ENCODE results near the gene RASGRF2. TPM values are rescaled to one million over a fixed set of nuclear protein-coding genes. Genes with fewer than 3 reads are reported as not detected.

Gene RASGRF2
- total RNA-seq, 1 experiment from 2014 or later = 2.7 TPM

DNA sequence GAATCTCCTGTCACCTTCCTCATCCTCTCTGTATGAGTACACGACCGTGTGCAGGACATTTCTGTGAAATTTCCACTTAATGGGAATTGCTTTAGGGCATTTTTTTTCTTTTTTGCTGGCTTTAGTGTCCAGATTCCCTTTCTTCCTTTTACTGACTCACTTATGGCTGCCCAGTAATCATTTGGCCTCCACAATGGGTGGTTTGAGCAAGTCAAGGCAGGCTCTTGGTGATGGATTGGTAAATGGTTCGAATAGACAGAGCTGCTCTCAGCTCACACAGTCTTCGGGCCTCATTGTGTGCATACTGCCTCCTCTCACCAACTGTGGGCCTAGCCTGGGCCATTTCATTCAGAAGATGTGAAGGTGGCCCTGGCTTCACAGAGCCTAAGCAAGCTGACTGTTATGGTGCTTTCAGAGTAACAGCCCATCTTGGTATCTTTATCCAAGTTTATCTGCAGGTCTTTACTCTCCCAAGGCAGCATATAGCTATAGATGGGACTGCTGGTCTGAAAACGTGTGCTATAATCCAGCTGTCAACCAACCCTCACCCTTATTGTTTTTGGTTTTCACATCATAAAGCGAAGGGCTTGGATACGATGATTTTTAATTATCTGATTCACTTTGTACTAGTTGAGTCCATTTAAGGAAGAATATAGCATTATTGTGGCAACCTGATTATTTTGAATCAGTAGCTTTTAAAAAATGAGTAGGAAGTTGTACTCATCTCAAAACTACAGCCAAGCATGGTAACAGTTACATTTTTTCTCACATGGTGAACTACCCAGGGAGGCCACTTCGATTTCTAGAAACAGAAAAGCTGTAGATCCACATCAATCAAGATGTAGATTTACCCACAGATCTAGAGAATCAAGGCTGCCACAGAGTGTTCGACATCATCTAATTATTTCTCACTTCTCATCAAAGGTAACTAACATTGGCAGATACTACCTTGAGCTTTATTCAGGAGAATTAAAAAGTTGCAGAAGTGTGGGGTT lies 222.5 kb downstream of the RASGRF2 start:
- no peaks in the 10 kb centered on the region for H3K9me3 ChIP-seq
- H3K4me3 ChIP-seq = no peak overlapping the region
- no peaks in the 10 kb centered on the region for H3K27me3 ChIP-seq
- H3K36me3 ChIP-seq = no peaks in the 10 kb centered on the region
- DNase-seq = no peak

GRCh38 chr5:81183811-81184748 lies 223.9 kb downstream of the RASGRF2 start:
- no peaks in the 10 kb centered on the region for H3K27me3 ChIP-seq
- no peak overlapping the region for H3K4me3 ChIP-seq
- DNase-seq = no peak
- H3K9me3 ChIP-seq = no peaks in the 10 kb centered on the region
- H3K36me3 ChIP-seq = no peaks in the 10 kb centered on the region

DNA sequence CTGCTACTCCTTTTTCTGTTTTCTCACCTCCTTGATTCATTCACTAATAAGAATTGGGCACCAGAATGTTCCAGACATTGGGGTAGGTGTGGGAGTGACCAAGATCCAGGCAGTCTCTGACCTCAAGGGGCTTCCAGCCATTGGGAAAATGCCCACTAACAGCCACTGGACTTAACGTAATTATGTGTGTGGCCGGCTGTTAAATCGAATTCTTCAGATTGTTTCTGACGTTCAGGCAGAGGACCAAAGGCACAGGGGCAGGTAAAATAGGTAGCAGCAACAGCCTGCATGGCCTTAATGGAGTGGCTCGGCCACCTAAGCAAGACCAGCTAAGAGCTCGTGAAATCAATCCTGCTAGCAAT lies 224.6 kb downstream of the RASGRF2 start:
- no peak overlapping the region for H3K4me3 ChIP-seq

GRCh38 chr5:81187885-81188284 lies 227.7 kb downstream of the RASGRF2 start:
- Histone ChIP-seq H3K27me3 (no peaks in the 10 kb centered on the region), H3K9me3 (no peaks in the 10 kb centered on the region), H3K4me3 (no peak overlapping the region), H3K36me3 (no peaks in the 10 kb centered on the region)
- DNase-seq = no peak

More for the DNA sequence above, 224.6 kb downstream of the RASGRF2 start:
- Histone ChIP-seq H3K36me3 (no peaks in the 10 kb centered on the region), H3K27me3 (no peaks in the 10 kb centered on the region), H3K9me3 (no peaks in the 10 kb centered on the region)
- DNase-seq = no peak

DNA sequence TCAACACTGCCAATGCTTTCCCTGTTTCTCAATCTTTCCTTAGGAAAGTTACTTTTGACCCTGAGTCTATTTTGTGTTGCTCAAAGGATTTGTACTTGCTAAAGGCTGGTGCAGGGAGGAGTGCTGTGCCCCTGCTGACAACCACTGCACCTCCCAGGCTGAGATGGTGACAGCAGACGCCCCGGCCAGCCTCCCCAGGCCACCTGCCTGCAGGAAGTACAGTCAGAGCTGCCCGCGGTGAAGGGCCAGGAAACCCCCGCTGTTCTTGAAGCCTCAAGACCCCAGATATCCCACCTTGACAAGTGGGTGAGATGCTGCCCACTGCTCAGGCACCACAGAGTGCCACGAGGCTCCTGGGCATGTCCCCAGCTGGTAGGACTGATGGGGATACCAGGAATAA lies 228.8 kb downstream of the RASGRF2 start:
- H3K9me3 ChIP-seq = no peaks in the 10 kb centered on the region

GRCh38 chr5:81189875-81190498 lies 229.8 kb downstream of the RASGRF2 start:
- Histone ChIP-seq H3K9me3 (no peaks in the 10 kb centered on the region), H3K4me3 (no peak overlapping the region), H3K27me3 (no peaks in the 10 kb centered on the region), H3K36me3 (no peaks in the 10 kb centered on the region)
- no peak for DNase-seq

More for the DNA sequence above, 228.8 kb downstream of the RASGRF2 start:
- H3K27me3 ChIP-seq = no peaks in the 10 kb centered on the region
- no peaks in the 10 kb centered on the region for H3K36me3 ChIP-seq
- no peak for DNase-seq
- H3K4me3 ChIP-seq = no peak overlapping the region

DNA sequence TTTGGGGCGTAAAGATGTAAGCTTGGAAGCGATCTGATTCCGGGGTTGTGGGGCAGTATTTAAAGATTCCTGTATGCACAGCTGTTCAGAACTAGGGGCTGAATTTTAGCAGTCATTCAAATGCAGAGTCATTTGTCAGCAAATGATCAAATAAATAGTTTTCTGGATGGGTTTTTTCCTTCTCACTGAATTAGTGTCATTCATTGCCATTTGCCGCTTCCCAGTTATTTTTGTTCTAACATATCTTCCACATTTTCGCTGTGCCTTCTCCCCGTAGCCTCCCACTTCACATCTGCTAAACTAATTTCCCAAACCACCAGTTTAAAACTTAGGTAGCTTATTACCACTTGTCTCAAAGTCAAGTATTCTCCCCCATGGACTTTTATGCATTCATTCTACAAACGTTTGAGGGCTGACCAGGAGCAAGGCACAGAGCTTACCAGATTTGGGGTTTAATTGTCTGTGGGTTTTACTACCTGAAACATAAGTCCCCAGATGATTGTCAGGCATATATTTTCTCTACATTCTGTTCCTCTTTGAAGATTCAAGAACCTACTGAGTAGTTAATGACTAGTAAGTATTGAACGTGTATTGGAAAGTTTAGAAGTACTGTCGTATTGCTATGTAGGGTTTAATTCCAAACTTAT lies 231.7 kb downstream of the RASGRF2 start:
- DNase-seq = no peak
- Histone ChIP-seq H3K36me3 (no peaks in the 10 kb centered on the region), H3K9me3 (no peaks in the 10 kb centered on the region), H3K4me3 (no peak overlapping the region), H3K27me3 (no peaks in the 10 kb centered on the region)

DNA sequence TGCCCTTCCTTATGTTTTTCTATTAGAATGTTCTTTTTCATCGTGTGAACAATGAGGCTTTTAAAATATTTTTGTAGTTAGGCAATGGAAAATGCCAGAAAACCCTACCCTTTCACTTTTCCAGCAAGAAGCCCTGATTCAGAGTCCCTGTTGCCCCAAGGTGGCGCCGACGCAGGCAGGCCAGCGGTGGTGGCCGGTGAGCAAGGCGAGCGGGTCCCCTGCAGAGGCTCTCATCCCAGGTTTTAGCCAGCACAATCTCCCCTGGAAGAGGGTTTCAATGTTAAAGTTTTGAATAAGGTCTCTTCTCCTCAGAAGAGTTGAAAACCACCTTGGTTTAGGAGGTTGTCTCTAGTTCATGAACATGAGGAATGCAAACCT lies 232.2 kb downstream of the RASGRF2 start:
- no peak for DNase-seq
- Histone ChIP-seq H3K36me3 (no peaks in the 10 kb centered on the region), H3K4me3 (no peak overlapping the region), H3K9me3 (no peaks in the 10 kb centered on the region), H3K27me3 (no peaks in the 10 kb centered on the region)

DNA sequence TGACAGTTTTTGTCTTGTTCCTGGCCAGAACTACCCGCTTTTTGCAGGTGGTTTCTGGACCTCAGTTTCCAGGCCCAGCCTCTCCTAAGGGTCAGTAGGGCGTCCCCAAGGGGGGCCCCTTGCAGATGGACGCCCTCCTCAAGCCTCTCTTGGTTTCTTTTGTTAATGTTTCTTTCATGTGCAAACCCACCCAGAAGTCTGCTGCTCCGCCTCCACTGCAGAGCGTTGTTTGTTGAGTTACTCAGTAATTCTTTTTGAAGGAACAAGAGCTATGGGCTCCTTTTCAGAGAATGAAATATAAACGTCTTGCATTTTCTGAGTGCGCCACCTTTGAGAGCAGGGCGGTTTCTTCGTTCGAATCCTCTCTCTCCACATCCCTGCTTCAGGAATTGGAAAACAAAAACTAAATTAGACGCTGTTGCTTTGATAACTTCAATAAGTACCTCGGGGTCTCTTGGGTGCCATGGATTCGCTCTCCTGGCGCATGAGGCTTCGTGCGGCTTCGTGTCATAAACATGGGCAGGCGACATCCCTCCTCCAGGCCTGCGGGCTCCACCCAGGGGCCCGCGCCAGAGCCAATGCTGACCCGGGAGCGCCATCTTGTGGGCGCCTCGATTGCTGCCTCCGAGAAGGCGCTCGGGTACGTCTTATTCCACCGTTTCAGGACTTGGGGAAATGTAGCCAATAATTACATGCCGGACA lies 234.6 kb downstream of the RASGRF2 start:
- H3K36me3 ChIP-seq = no peaks in the 10 kb centered on the region
- DNase-seq = peak; percentile 72
- no peaks in the 10 kb centered on the region for H3K27me3 ChIP-seq
- H3K4me3 ChIP-seq = no peak overlapping the region
- H3K9me3 ChIP-seq = no peaks in the 10 kb centered on the region

DNA sequence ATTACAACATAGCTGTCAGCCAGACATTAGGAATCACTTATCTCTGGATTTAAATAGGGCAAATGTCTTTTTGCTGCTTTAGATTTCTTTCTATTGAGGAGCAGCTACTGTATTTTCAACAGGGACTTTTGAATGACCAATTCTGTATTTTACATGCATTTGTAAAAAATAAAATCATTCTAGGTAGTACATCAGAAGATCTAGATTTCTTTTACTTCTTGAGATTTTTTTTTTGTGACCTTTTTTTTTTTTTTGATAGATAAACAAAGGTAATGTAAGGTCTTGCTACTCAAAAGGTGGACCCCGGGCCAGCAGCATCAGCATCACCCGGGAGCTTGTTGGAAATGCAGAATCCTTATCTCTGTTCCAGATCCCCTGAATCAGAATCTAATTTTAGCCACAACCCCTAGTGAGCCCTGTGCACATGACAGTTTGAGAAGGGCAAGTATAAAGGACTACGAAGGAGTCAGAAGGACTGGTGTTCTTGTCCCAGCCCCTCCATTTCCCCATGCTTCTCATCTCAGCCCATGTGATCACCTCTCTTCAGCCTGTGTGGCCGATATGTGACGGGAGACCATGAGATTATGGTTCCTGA lies 235.3 kb downstream of the RASGRF2 start:
- no peaks in the 10 kb centered on the region for H3K27me3 ChIP-seq
- no peak overlapping the region for H3K4me3 ChIP-seq
- H3K9me3 ChIP-seq = no peaks in the 10 kb centered on the region
- no peak for DNase-seq
- no peaks in the 10 kb centered on the region for H3K36me3 ChIP-seq

- no peaks in the 10 kb centered on the region for H3K9me3 ChIP-seq
- H3K36me3 ChIP-seq = no peaks in the 10 kb centered on the region
- no peak overlapping the region for H3K4me3 ChIP-seq
- no peak for DNase-seq
- no peaks in the 10 kb centered on the region for H3K27me3 ChIP-seq
Measured at GRCh38 chr5:81202655-81203054, 242.5 kb downstream of the RASGRF2 start.

GRCh38 chr5:81203729-81204128 lies 243.6 kb downstream of the RASGRF2 start:
- Histone ChIP-seq H3K9me3 (no peaks in the 10 kb centered on the region), H3K36me3 (no peaks in the 10 kb centered on the region), H3K27me3 (no peaks in the 10 kb centered on the region), H3K4me3 (no peak overlapping the region)
- no peak for DNase-seq

GRCh38 chr5:81204205-81204604 lies 244.0 kb downstream of the RASGRF2 start:
- H3K9me3 ChIP-seq = no peaks in the 10 kb centered on the region
- no peak for DNase-seq
- H3K36me3 ChIP-seq = no peaks in the 10 kb centered on the region
- H3K27me3 ChIP-seq = no peaks in the 10 kb centered on the region
- no peak overlapping the region for H3K4me3 ChIP-seq

GRCh38 chr5:81205058-81205457 lies 244.9 kb downstream of the RASGRF2 start:
- Histone ChIP-seq H3K27me3 (no peaks in the 10 kb centered on the region), H3K4me3 (no peak overlapping the region), H3K36me3 (no peaks in the 10 kb centered on the region), H3K9me3 (no peaks in the 10 kb centered on the region)
- DNase-seq = no peak

DNA sequence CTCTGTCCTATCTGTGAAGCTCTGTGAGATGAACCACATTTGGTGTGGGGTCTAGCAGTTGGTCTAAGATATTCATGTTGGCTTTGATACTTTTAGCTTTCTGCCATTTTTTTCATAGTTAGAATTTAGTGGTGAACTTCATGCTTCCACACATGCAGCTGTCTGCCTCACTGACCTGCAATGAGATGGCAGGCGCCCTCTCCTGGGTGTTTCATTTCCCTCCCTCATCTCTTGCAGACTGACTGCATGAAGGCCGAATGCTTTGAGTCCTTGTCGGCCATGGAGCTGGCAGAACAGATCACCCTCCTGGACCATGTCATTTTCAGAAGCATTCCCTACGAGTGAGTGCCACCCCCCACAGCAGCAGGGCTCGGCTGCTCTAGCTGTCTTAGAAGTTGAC lies 246.8 kb downstream of the RASGRF2 start:
- Histone ChIP-seq H3K36me3 (no peaks in the 10 kb centered on the region), H3K27me3 (no peaks in the 10 kb centered on the region), H3K9me3 (no peaks in the 10 kb centered on the region), H3K4me3 (no peak overlapping the region)
- no peak for DNase-seq

GRCh38 chr5:81208904-81209303 lies 248.7 kb downstream of the RASGRF2 start:
- Histone ChIP-seq H3K27me3 (no peaks in the 10 kb centered on the region), H3K9me3 (no peaks in the 10 kb centered on the region), H3K4me3 (no peak overlapping the region), H3K36me3 (no peaks in the 10 kb centered on the region)
- peak; percentile 17 for DNase-seq
